BJ (cell line): ENCODE measurements around the gene TPP2. TPM values are rescaled to one million over a fixed set of nuclear protein-coding genes. Genes with fewer than 3 reads are reported as not detected.

Source experiments
- CTCF ChIA-PET: fragments of 350-600 bp; formaldehyde crosslinking; extraction: SDS; loops from one replicate; lab custom pipeline; 2021; ENCODE audit warnings: antibody characterized with exemption, inconsistent platforms; lab: Yijun Ruan, JAX
- POLR2A ChIA-PET: fragments of 300-600 bp; sonication (Branson Sonifier 250); formaldehyde crosslinking; extraction: SDS; loops from one replicate; lab custom pipeline; 2021; ENCODE audit warnings: antibody characterized with exemption; lab: Charles Lee
- DNase-seq: peaks from one replicate; pipeline ENCODE4 v3.0.0-alpha.2; 2011; ENCODE audit warnings: low read depth
- H3K27me3 ChIP-seq: 2 replicates; pipeline ENCODE4 v1.6.0; 2011; ENCODE audit warnings: low read length; ENCODE audit not compliant: control insufficient read depth, insufficient read depth
- H3K36me3 ChIP-seq: 2 replicates; pipeline ENCODE4 v1.5.1; 2011; ENCODE audit warnings: low read length; ENCODE audit not compliant: control insufficient read depth, insufficient read depth
- H3K4me3 ChIP-seq: 2 replicates; pipeline ENCODE4 v1.5.1; 2011; ENCODE audit warnings: low read depth, mild to moderate bottlenecking, control low read depth, low read length
- polyA plus RNA-seq: library from polyadenylated mRNA; depleted of rRNA; stranded (reverse); fragments of >200 nt; gene quantifications from 2 replicates; pipeline ENCODE4 v1.2.3, GENCODE V29; 2011
- TF ChIP-seq, protein P1 (sequence below): IDR thresholded peaks from 2 replicates; pipeline ENCODE4 v1.5.1; 2011; ENCODE audit warnings: low read depth, mild to moderate bottlenecking, control low read depth, inconsistent platforms, low read length, moderate library complexity; ENCODE audit not compliant: insufficient read depth

The TPP2 gene
- polyA plus RNA-seq, 1 experiment: 13.9 TPM

DNA sequence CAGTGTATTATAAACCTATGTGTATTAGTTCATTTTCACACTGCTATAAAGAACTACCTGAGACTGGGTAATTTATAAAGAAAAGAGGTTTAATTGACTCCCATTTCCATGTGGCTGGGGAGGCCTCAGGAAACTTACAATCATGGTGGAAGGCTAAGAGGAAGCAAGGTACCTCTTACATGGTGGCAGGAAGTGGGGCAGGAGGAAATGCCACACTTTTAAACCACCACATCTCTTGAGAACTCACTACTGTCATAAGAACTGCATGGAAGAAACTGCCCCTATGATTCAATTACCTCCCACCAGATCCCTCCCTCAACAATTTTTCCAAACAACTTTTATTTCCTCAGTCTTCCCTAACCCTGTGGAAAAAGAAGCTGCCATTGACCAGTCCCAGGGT lies 14.5 kb upstream of the TPP2 start:
- TF ChIP-seq, protein P1, sequence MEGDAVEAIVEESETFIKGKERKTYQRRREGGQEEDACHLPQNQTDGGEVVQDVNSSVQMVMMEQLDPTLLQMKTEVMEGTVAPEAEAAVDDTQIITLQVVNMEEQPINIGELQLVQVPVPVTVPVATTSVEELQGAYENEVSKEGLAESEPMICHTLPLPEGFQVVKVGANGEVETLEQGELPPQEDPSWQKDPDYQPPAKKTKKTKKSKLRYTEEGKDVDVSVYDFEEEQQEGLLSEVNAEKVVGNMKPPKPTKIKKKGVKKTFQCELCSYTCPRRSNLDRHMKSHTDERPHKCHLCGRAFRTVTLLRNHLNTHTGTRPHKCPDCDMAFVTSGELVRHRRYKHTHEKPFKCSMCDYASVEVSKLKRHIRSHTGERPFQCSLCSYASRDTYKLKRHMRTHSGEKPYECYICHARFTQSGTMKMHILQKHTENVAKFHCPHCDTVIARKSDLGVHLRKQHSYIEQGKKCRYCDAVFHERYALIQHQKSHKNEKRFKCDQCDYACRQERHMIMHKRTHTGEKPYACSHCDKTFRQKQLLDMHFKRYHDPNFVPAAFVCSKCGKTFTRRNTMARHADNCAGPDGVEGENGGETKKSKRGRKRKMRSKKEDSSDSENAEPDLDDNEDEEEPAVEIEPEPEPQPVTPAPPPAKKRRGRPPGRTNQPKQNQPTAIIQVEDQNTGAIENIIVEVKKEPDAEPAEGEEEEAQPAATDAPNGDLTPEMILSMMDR: no peak
- Histone ChIP-seq H3K36me3 (no peaks in the 10 kb centered on the region), H3K4me3 (no peak overlapping the region), H3K27me3 (peaks cover 10% of the 10 kb centered on the region)
- no peak for DNase-seq
- ChIA-PET CTCF (interaction anchor here (0.9 to 4.6 kb wide), 8 partner anchors 8 to 265 kb away, joined by 3 to 42 read pairs (median 5); partner anchors contain the start of genes ERCC5 and TPP2), POLR2A (no interaction called here)

DNA sequence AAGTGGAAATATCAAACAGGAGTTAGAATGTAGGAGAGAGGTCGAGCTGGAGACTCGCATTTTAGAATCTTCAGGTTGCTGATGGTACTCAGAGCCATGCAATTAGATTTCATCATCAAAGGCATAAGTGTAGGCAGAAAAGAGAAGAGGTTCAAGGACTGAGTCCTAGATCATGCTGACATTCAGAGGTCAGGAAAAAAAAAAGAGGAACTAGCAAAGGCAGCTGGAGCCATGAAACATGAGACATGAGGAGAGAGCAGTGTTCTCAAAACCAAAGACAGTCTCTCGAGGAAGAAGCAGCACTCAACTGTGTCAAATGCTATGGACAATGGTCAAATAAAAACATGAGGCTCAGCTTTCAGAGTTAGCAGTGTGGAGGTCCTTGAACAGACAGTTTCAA lies 12.4 kb upstream of the TPP2 start:
- ChIA-PET CTCF (interaction anchor here (0.8 to 3.2 kb wide), 5 partner anchors 8 to 262 kb away, joined by 3 to 10 read pairs (median 8); no protein-coding TSS in a partner anchor), POLR2A (no interaction called here)
- Histone ChIP-seq H3K27me3 (peaks cover 10% of the 10 kb centered on the region), H3K4me3 (no peak overlapping the region), H3K36me3 (no peaks in the 10 kb centered on the region)
- TF ChIP-seq, protein P1: no peak
- no peak for DNase-seq

DNA sequence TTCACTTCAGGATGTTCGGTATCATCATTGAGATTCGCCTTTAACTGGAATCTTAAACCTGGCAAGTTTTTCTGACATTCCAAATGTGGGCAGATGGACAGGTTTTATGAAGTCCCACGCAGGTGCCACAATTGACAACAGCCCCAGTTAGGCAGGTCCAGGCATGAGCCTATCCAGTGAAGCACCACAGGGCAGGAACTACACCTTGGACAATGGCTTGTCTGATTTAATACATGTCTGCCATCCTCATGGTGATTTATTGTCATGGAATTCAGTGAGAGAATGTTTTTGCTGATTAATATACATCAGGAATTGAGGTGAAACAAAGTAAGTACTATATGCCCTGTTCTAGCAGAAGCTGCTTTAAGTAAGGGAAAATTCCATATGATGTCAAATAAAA lies 10.2 kb upstream of the TPP2 start:
- ChIA-PET POLR2A (no interaction called here), CTCF (interaction anchor here (0.6 to 3.2 kb wide), 5 partner anchors 9 to 261 kb away, joined by 3 to 8 read pairs (median 4); partner anchors contain the start of gene TEX30)
- peaks cover 10% of the 10 kb centered on the region for H3K27me3 ChIP-seq
- no peak overlapping the region for H3K4me3 ChIP-seq
- no peaks in the 10 kb centered on the region for H3K36me3 ChIP-seq
- no peak for DNase-seq
- TF ChIP-seq, protein P1: no peak

DNA sequence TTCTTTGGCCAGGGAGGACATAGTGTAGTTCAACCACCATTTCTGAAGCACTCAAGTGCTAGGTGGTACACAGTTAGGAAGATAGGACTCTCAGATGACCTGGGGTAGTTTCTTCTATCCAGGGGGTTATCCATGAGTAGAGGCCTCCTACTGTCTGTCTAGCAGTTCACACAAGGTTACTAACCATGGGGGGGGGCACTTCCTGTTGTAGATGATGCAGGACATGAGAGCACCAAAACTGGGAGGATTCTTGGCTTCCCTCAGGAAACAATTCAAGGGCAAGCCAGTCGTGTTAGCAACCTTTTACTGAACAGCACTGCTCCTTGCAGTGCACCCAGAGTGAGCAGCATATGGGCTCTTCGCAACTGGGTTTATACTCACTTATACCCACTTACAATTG lies 8.9 kb upstream of the TPP2 start:
- CTCF ChIA-PET: interaction anchor here (0.9 to 2.4 kb wide), 3 partner anchors 137 to 1460 kb away, joined by 3 to 9 read pairs (median 5); partner anchors contain the start of gene ERCC5
- Histone ChIP-seq H3K36me3 (no peaks in the 10 kb centered on the region), H3K4me3 (no peak overlapping the region), H3K27me3 (peaks cover 9% of the 10 kb centered on the region)
- no peak for DNase-seq
- TF ChIP-seq, protein P1: no peak
- POLR2A ChIA-PET: no interaction called here

DNA sequence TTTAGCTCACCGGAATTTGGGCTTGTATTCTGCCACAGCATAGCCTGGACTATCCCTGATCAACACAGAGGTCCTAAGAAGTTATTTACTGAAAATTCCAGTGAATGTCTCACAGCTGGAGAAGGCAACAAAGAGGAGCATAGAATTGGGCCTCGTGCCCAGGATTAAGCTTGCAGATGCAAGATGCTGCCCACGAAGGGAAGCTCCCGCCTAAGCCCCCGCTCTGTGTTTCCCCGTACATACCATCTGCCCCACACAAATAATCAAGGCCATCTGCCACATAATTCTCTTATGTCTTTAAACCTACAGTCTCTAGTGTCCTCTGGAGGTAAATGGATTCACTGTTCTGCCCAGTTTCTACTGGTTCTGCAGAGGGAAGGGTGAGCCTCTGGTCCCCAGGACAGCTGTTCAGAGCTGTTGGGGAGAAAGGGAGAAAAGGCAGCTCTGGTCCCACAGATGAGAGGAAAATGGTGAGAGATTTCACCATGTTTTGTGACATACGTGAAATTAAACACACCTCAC lies 7.4 kb upstream of the TPP2 start:
- no peak overlapping the region for H3K4me3 ChIP-seq
- peak; percentile 6 for DNase-seq
- peaks cover 3% of the 10 kb centered on the region for H3K27me3 ChIP-seq
- H3K36me3 ChIP-seq: no peaks in the 10 kb centered on the region
- TF ChIP-seq, protein P1: no peak
- ChIA-PET POLR2A (interaction anchor here (0.8 to 1.6 kb wide), 2 partner anchors 136 to 184 kb away, joined by 3 to 4 read pairs; partner anchors contain the start of gene TEX30), CTCF (interaction anchor here (0.8 to 3.5 kb wide), 6 partner anchors 8 to 258 kb away, joined by 3 to 14 read pairs (median 7); partner anchors contain the start of gene ERCC5)
